GM18502 (cell line): ENCODE results near the gene SUPT16H.
A peak's percentile ranks its signal among the peaks of the same experiment; 100 is the strongest.
"Not testable (repeated sequence)": the region's sequence is repeated elsewhere in the genome, so short reads cannot be mapped to it uniquely, and the experiment has no call there.

Experiments
- ATAC-seq: cut with Tn5 transposase; IDR thresholded peaks from one replicate; pipeline ENCODE4 v1.9.1; 2021; ENCODE audit warnings: mild to moderate bottlenecking; ENCODE audit not compliant: unreplicated experiment, poor library complexity

Gene SUPT16H

GRCh38 chr14:21383848-21384493 lies at the start of gene SUPT16H:
TSS of gene SUPT16H (minus strand) at chr14:21384019. CDS start at chr14:21383927, 92 bp downstream.
- peak; percentile 91 for ATAC-seq

- ATAC-seq: no peak
Measured at GRCh38 chr14:21431126-21431525, 47.3 kb upstream of the SUPT16H start.

GRCh38 chr14:21428930-21429329 lies 45.1 kb upstream of the SUPT16H start:
- no peak for ATAC-seq

GRCh38 chr14:21426692-21427091 lies 42.9 kb upstream of the SUPT16H start:
- no peak for ATAC-seq

- no peak for ATAC-seq
Measured at GRCh38 chr14:21419528-21419927, 35.7 kb upstream of the SUPT16H start.

GRCh38 chr14:21415329-21415728 lies 31.5 kb upstream of the SUPT16H start:
- no peak for ATAC-seq

GRCh38 chr14:21414137-21414631 lies 30.4 kb upstream of the SUPT16H start:
- peak; percentile 61 for ATAC-seq

GRCh38 chr14:21408147-21408546 lies 24.3 kb upstream of the SUPT16H start:
- ATAC-seq: no peak

- no peak for ATAC-seq
Measured at GRCh38 chr14:21406213-21406612, 22.4 kb upstream of the SUPT16H start.

- no peak for ATAC-seq
Measured at GRCh38 chr14:21405097-21405496, 21.3 kb upstream of the SUPT16H start.

GRCh38 chr14:21399311-21399870 lies 15.6 kb upstream of the SUPT16H start:
- no peak for ATAC-seq

GRCh38 chr14:21398901-21399300 lies 15.1 kb upstream of the SUPT16H start:
- ATAC-seq: no peak

GRCh38 chr14:21395450-21395849 lies 11.6 kb upstream of the SUPT16H start:
- no peak for ATAC-seq

GRCh38 chr14:21385188-21385904 lies 1.5 kb upstream of the SUPT16H start:
- no peak for ATAC-seq

GRCh38 chr14:21384494-21384851 lies 654 bp upstream of the SUPT16H start:
- peak; percentile 32 for ATAC-seq

GRCh38 chr14:21382886-21383847 lies 652 bp downstream of the SUPT16H start:
- peak; percentile 29 for ATAC-seq

GRCh38 chr14:21382095-21382494 lies 1.7 kb downstream of the SUPT16H start:
- no peak for ATAC-seq

GRCh38 chr14:21379338-21379737 lies 4.5 kb downstream of the SUPT16H start:
- no peak for ATAC-seq

GRCh38 chr14:21373980-21374379 lies 9.8 kb downstream of the SUPT16H start:
- ATAC-seq: no peak

- not testable (repeated sequence) for ATAC-seq
Measured at GRCh38 chr14:21372814-21373213, 11.0 kb downstream of the SUPT16H start.
